GM12878 (cell line): ENCODE results near the gene FBRSL1. TPM values are rescaled to one million over a fixed set of nuclear protein-coding genes. Genes with fewer than 3 reads are reported as not detected.

Source experiments
- ATAC-seq: fragments of 200-7000 bp; cut with Tn5 transposase; 3 replicates; pipeline ENCODE4 v1.9.1; 2020; ENCODE audit warnings: mild to moderate bottlenecking, moderate library complexity
- BruUV-seq: library from RNA; stranded (reverse); fragments of 400-500 nt; replicated peaks from 2 replicates; lab custom pipeline; 2021; lab: Mats Ljungman, UMichigan
- CTCF ChIA-PET: fragments of 300-600 bp; sonication (Branson Sonifier 250); formaldehyde crosslinking; extraction: SDS; loops from one replicate; lab custom pipeline; 2021; ENCODE audit warnings: inconsistent platforms; lab: Yijun Ruan, JAX
- POLR2A ChIA-PET: fragments of 350-600 bp; formaldehyde crosslinking; extraction: SDS; loops from one replicate; lab custom pipeline; 2021; ENCODE audit warnings: inconsistent platforms; lab: Charles Lee
- RAD21 ChIA-PET: fragments of 300-600 bp; sonication (Branson Sonifier 250); formaldehyde crosslinking; loops from one replicate; lab custom pipeline; 2023; ENCODE audit warnings: antibody characterized with exemption; ENCODE audit not compliant: unreplicated experiment; lab: Charles Lee
- SMC1A ChIA-PET: fragments of 300-600 bp; sonication (Branson Sonifier 250); formaldehyde crosslinking; loops from one replicate; lab custom pipeline; 2023; ENCODE audit not compliant: unreplicated experiment, uncharacterized antibody; lab: Charles Lee
- DNase-seq: peaks from one replicate; pipeline ENCODE4 v3.0.0-alpha.2; 2011; ENCODE audit warnings: low read depth, low spot score
- FAIRE-seq: peaks from 3 replicates; lab custom pipeline; 2011; peaks lifted over from hg19 to GRCh38; lab: Jason Lieb, UNC
- H2AFZ ChIP-seq: 2 replicates; pipeline ENCODE4 v1.6.0; 2011; ENCODE audit warnings: low read depth, low read length, control low read depth; ENCODE audit not compliant: control insufficient read depth
- H3K27ac ChIP-seq: 2 replicates; pipeline ENCODE4 v1.5.1; 2011; ENCODE audit warnings: control low read depth; ENCODE audit not compliant: control insufficient read depth, insufficient read depth
- H3K27me3 ChIP-seq, 2 experiments: replicated peaks in 1 of 2; 2 replicates each; pipeline versions ENCODE4 v1.6.0 to v1.6.1; 2011; ENCODE audit warnings: low read length in 1 of 2; ENCODE audit not compliant: control insufficient read depth in 2 of 2, insufficient read depth in 2 of 2
- H3K36me3 ChIP-seq, 2 experiments: 2 replicates each; pipeline ENCODE4 v1.5.1; 2011; ENCODE audit warnings: low read length in 1 of 2; ENCODE audit not compliant: control insufficient read depth in 2 of 2, insufficient read depth in 2 of 2
- H3K4me1 ChIP-seq: 2 replicates; pipeline ENCODE4 v1.6.1; 2011; ENCODE audit warnings: mild to moderate bottlenecking, low read length, moderate library complexity, mixed read lengths; ENCODE audit not compliant: control insufficient read depth, insufficient read depth
- H3K4me2 ChIP-seq: 2 replicates; pipeline ENCODE4 v1.6.0; 2011; ENCODE audit warnings: control low read depth; ENCODE audit not compliant: control insufficient read depth, insufficient read depth
- H3K4me3 ChIP-seq: fragments of 200-600 bp; sonication (generic); 2 replicates; pipeline ENCODE4 v1.5.1; 2016
- H3K79me2 ChIP-seq: 2 replicates; pipeline ENCODE4 v1.6.0; 2011; ENCODE audit warnings: low read length; ENCODE audit not compliant: control insufficient read depth, insufficient read depth
- H3K9ac ChIP-seq: 2 replicates; pipeline ENCODE4 v1.8.0; 2011; ENCODE audit warnings: low read length, control low read depth, mixed read lengths; ENCODE audit not compliant: control insufficient read depth, insufficient read depth
- H3K9me3 ChIP-seq: replicated peaks from 3 replicates; pipeline ENCODE4 v1.5.1; 2011; ENCODE audit warnings: mild to moderate bottlenecking, low read length; ENCODE audit not compliant: control insufficient read depth, insufficient read depth
- H4K20me1 ChIP-seq: 2 replicates; pipeline ENCODE4 v1.6.0; 2011; ENCODE audit not compliant: control insufficient read depth, insufficient read depth
- BMI1 ChIP-seq: fragments of 450-650 bp; IDR thresholded peaks from 2 replicates; pipeline ENCODE4 v1.6.1; 2016; ENCODE audit warnings: mild to moderate bottlenecking, moderate library complexity, borderline replicate concordance
- FOS ChIP-seq: IDR thresholded peaks from 3 replicates; pipeline ENCODE4 v1.6.1; 2011; ENCODE audit warnings: borderline replicate concordance; ENCODE audit not compliant: insufficient read length; ENCODE audit errors: extremely low read depth
- HDGF ChIP-seq: fragments of 450-650 bp; IDR thresholded peaks from 2 replicates; pipeline ENCODE4 v1.6.1; 2016; ENCODE audit warnings: antibody characterized with exemption
- MLLT1 ChIP-seq: fragments of 450-650 bp; IDR thresholded peaks from 2 replicates; pipeline ENCODE4 v1.6.1; 2016; ENCODE audit warnings: mild to moderate bottlenecking
- MTA2 ChIP-seq: fragments of 450-650 bp; IDR thresholded peaks from 2 replicates; pipeline ENCODE4 v1.6.1; 2016; ENCODE audit warnings: low read depth, mild to moderate bottlenecking, moderate library complexity
- MTA3 ChIP-seq: IDR thresholded peaks from 2 replicates; pipeline ENCODE4 v1.6.1; 2012; ENCODE audit warnings: low read length, inconsistent platforms, borderline replicate concordance
- POLR2A ChIP-seq: IDR thresholded peaks from 2 replicates; pipeline ENCODE4 v1.6.1; 2011; ENCODE audit warnings: low read depth, mild to moderate bottlenecking, low read length
- POLR2AphosphoS2 ChIP-seq: IDR thresholded peaks from 2 replicates; pipeline ENCODE4 v1.6.1; 2011; ENCODE audit warnings: low read depth, mild to moderate bottlenecking, low read length, improper control_type of control experiment, moderate library complexity
- POU2F2 ChIP-seq: IDR thresholded peaks from 3 replicates; pipeline ENCODE4 v1.6.1; 2011; ENCODE audit warnings: low read depth, mild to moderate bottlenecking, low read length, borderline replicate concordance
- SREBF1 ChIP-seq: IDR thresholded peaks from 2 replicates; pipeline ENCODE4 v1.6.1; 2012; ENCODE audit warnings: mild to moderate bottlenecking, low read length
- ZSCAN29 ChIP-seq: fragments of 450-650 bp; IDR thresholded peaks from 2 replicates; pipeline ENCODE4 v1.6.1; 2017; ENCODE audit warnings: mild to moderate bottlenecking, moderate library complexity
- WGBS: methylation state at CpG from one replicate; pipeline ENCODE4 v1.1.6; 2016; ENCODE audit warnings: low lambda C conversion rate; ENCODE audit not compliant: insufficient replicate concordance, insufficient coverage; ENCODE audit errors: missing lambda C conversion rate; 5-methylcytosine and 5-hydroxymethylcytosine counted together
- in situ Hi-C: fragments of 300-500 bp; cut with MboI; formaldehyde crosslinking; loops from 9 replicates; pipeline ENCODE4 v1.14.3; 2018; ENCODE audit warnings: mixed read lengths
- intact Hi-C: fragments of 100-400 bp; cut with micrococcal nuclease; formaldehyde crosslinking; loops from one replicate; pipeline ENCODE4 v1.14.2; 2022; ENCODE audit not compliant: unreplicated experiment
- polyA plus RNA-seq, 11 experiments: library from polyadenylated mRNA; depleted of rRNA in 4 of 11; unstranded in 6 of 11; stranded (reverse) in 5 of 11; fragments of >200 nt; fragmentation: Nextera tagmentation in 4 of 11; fragmentation: Illumina TruSeq in 1 of 11; extraction: Ambion mirVana in 4 of 11; extraction: Trizol in 1 of 11; gene quantifications; 1 replicate in 1 of 11; 2 replicates in 10 of 11; pipeline versions ENCODE4 v1.2.1 to v1.2.3, GENCODE V29; 2011 to 2016; ENCODE audit warnings: inconsistent platforms in 2 of 11, missing spikeins in 2 of 11, low read depth in 1 of 11
- total RNA-seq, 4 experiments: library from RNA; depleted of rRNA in 3 of 4; stranded (reverse); fragments of >200 nt in 3 of 4; fragmentation: Illumina TruSeq in 1 of 4; extraction: Trizol in 1 of 4; gene quantifications; 2 replicates each; pipeline versions ENCODE4 v1.2.1 to v1.2.3, GENCODE V29; 2013 to 2021
- TF ChIP-seq, protein P1 (sequence below): fragments of 450-650 bp; IDR thresholded peaks from 2 replicates; pipeline ENCODE4 v1.6.1; 2018; ENCODE audit warnings: mild to moderate bottlenecking, low read depth, moderate library complexity; ENCODE audit not compliant: partially characterized antibody

The FBRSL1 gene
- total and polyA plus RNA-seq, 10 of the 15 experiments (the other 5 are each of a cell fraction or from before 2014, with no cell fraction given): 0.19 to 55.1 (median 4.1) TPM

- no TSS peak for BruUV-seq
- SMC1A ChIA-PET: no interaction called here
- TF ChIP-seq MLLT1 (no peak), POLR2A (peak; percentile 24; the same call in 1 of the 2 replicates), ZSCAN29 (no peak), SREBF1 (no peak), POLR2AphosphoS2 (no peak)
Measured at GRCh38 chr12:132543298-132544079, 53.5 kb downstream of the FBRSL1 start.

GRCh38 chr12:132544080-132544397, 54.1 kb downstream of the FBRSL1 start:
- no peak overlapping the region for H3K4me2 ChIP-seq
- ChIA-PET POLR2A (interaction anchor here (0.6 kb wide), 1 partner anchor 16 kb away, joined by 3 read pairs; no protein-coding TSS in a partner anchor), CTCF (no interaction called here), RAD21 (no interaction called here), SMC1A (no interaction called here)
- no TSS peak for BruUV-seq
- intact Hi-C loops (no loop called here), in situ Hi-C loops (no loop called here)
- FAIRE-seq (no peak), ATAC-seq (no peak), DNase-seq (no peak)
- no peak overlapping the region for H3K4me3 ChIP-seq
- WGBS: 86% methylated on average over 12 of the region's 12 CpGs
- no peaks in the 10 kb centered on the region for H3K79me2 ChIP-seq
- no peaks in the 10 kb centered on the region for H4K20me1 ChIP-seq
- H3K4me1 ChIP-seq: no peaks in the 10 kb centered on the region
- H3K27me3 ChIP-seq: no peaks in the 10 kb centered on the region
- no peaks in the 10 kb centered on the region for H3K9me3 ChIP-seq
- H3K36me3 ChIP-seq: no peaks in the 10 kb centered on the region
- H3K27ac ChIP-seq: no peak overlapping the region
- H3K9ac ChIP-seq: no peak overlapping the region
- H2AFZ ChIP-seq: no peak overlapping the region
- TF ChIP-seq MTA3 (no peak), HDGF (no peak), MLLT1 (no peak), MTA2 (no peak), POU2F2 (no peak), FOS (no peak), BMI1 (no peak)
- TF ChIP-seq, protein P1, sequence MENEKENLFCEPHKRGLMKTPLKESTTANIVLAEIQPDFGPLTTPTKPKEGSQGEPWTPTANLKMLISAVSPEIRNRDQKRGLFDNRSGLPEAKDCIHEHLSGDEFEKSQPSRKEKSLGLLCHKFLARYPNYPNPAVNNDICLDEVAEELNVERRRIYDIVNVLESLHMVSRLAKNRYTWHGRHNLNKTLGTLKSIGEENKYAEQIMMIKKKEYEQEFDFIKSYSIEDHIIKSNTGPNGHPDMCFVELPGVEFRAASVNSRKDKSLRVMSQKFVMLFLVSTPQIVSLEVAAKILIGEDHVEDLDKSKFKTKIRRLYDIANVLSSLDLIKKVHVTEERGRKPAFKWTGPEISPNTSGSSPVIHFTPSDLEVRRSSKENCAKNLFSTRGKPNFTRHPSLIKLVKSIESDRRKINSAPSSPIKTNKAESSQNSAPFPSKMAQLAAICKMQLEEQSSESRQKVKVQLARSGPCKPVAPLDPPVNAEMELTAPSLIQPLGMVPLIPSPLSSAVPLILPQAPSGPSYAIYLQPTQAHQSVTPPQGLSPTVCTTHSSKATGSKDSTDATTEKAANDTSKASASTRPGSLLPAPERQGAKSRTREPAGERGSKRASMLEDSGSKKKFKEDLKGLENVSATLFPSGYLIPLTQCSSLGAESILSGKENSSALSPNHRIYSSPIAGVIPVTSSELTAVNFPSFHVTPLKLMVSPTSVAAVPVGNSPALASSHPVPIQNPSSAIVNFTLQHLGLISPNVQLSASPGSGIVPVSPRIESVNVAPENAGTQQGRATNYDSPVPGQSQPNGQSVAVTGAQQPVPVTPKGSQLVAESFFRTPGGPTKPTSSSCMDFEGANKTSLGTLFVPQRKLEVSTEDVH: no peak

More at GRCh38 chr12:132543298-132544079, 53.5 kb downstream of the FBRSL1 start:
- Histone ChIP-seq H3K4me3 (no peak overlapping the region), H3K27ac (no peak overlapping the region), H3K9me3 (no peaks in the 10 kb centered on the region), H3K79me2 (no peaks in the 10 kb centered on the region), H3K36me3 (no peaks in the 10 kb centered on the region), H3K4me2 (no peak overlapping the region), H3K4me1 (no peaks in the 10 kb centered on the region), H3K27me3 (no peaks in the 10 kb centered on the region), H3K9ac (no peak overlapping the region), H4K20me1 (no peaks in the 10 kb centered on the region), H2AFZ (no peak overlapping the region)
- in situ Hi-C loops (no loop called here), intact Hi-C loops (no loop called here)
- DNase-seq (no peak), ATAC-seq (no peak), FAIRE-seq (no peak)
- 81% methylated on average over 26 of the region's 27 CpGs for WGBS
- CTCF ChIA-PET: no interaction called here
- POLR2A ChIA-PET: interaction anchor here (0.6 kb wide), 1 partner anchor 16 kb away, joined by 3 read pairs; no protein-coding TSS in a partner anchor
- RAD21 ChIA-PET: no interaction called here
